GM12878 (cell line): Measurements from ENCODE around the gene C6orf62. TPM values are rescaled to one million over a fixed set of nuclear protein-coding genes. Genes with fewer than 3 reads are reported as not detected.
"Not testable (repeated sequence)": the region's sequence is repeated elsewhere in the genome, so short reads cannot be mapped to it uniquely, and the experiment has no call there.

Source experiments
- ATAC-seq: fragments of 200-7000 bp; cut with Tn5 transposase; 3 replicates; pipeline ENCODE4 v1.9.1; 2020; ENCODE audit warnings: mild to moderate bottlenecking, moderate library complexity
- BruUV-seq: library from RNA; stranded (reverse); fragments of 400-500 nt; replicated peaks from 2 replicates; lab custom pipeline; 2021; lab: Mats Ljungman, UMichigan
- CTCF ChIA-PET: fragments of 300-600 bp; sonication (Branson Sonifier 250); formaldehyde crosslinking; extraction: SDS; loops from one replicate; lab custom pipeline; 2021; ENCODE audit warnings: inconsistent platforms; lab: Yijun Ruan, JAX
- POLR2A ChIA-PET: fragments of 350-600 bp; formaldehyde crosslinking; extraction: SDS; loops from one replicate; lab custom pipeline; 2021; ENCODE audit warnings: inconsistent platforms; lab: Charles Lee
- RAD21 ChIA-PET: fragments of 300-600 bp; sonication (Branson Sonifier 250); formaldehyde crosslinking; loops from one replicate; lab custom pipeline; 2023; ENCODE audit warnings: antibody characterized with exemption; ENCODE audit not compliant: unreplicated experiment; lab: Charles Lee
- SMC1A ChIA-PET: fragments of 300-600 bp; sonication (Branson Sonifier 250); formaldehyde crosslinking; loops from one replicate; lab custom pipeline; 2023; ENCODE audit not compliant: unreplicated experiment, uncharacterized antibody; lab: Charles Lee
- DNase-seq: peaks from one replicate; pipeline ENCODE4 v3.0.0-alpha.2; 2011; ENCODE audit warnings: low read depth, low spot score
- FAIRE-seq: peaks from 3 replicates; lab custom pipeline; 2011; peaks lifted over from hg19 to GRCh38; lab: Jason Lieb, UNC
- H2AFZ ChIP-seq: 2 replicates; pipeline ENCODE4 v1.6.0; 2011; ENCODE audit warnings: low read depth, low read length, control low read depth; ENCODE audit not compliant: control insufficient read depth
- H3K27ac ChIP-seq: 2 replicates; pipeline ENCODE4 v1.5.1; 2011; ENCODE audit warnings: control low read depth; ENCODE audit not compliant: control insufficient read depth, insufficient read depth
- H3K27me3 ChIP-seq, 2 experiments: replicated peaks in 1 of 2; 2 replicates each; pipeline versions ENCODE4 v1.6.0 to v1.6.1; 2011; ENCODE audit warnings: low read length in 1 of 2; ENCODE audit not compliant: control insufficient read depth in 2 of 2, insufficient read depth in 2 of 2
- H3K36me3 ChIP-seq, 2 experiments: 2 replicates each; pipeline ENCODE4 v1.5.1; 2011; ENCODE audit warnings: low read length in 1 of 2; ENCODE audit not compliant: control insufficient read depth in 2 of 2, insufficient read depth in 2 of 2
- H3K4me1 ChIP-seq: 2 replicates; pipeline ENCODE4 v1.6.1; 2011; ENCODE audit warnings: mild to moderate bottlenecking, low read length, moderate library complexity, mixed read lengths; ENCODE audit not compliant: control insufficient read depth, insufficient read depth
- H3K4me2 ChIP-seq: 2 replicates; pipeline ENCODE4 v1.6.0; 2011; ENCODE audit warnings: control low read depth; ENCODE audit not compliant: control insufficient read depth, insufficient read depth
- H3K4me3 ChIP-seq: fragments of 200-600 bp; sonication (generic); 2 replicates; pipeline ENCODE4 v1.5.1; 2016
- H3K79me2 ChIP-seq: 2 replicates; pipeline ENCODE4 v1.6.0; 2011; ENCODE audit warnings: low read length; ENCODE audit not compliant: control insufficient read depth, insufficient read depth
- H3K9ac ChIP-seq: 2 replicates; pipeline ENCODE4 v1.8.0; 2011; ENCODE audit warnings: low read length, control low read depth, mixed read lengths; ENCODE audit not compliant: control insufficient read depth, insufficient read depth
- H3K9me3 ChIP-seq: replicated peaks from 3 replicates; pipeline ENCODE4 v1.5.1; 2011; ENCODE audit warnings: mild to moderate bottlenecking, low read length; ENCODE audit not compliant: control insufficient read depth, insufficient read depth
- H4K20me1 ChIP-seq: 2 replicates; pipeline ENCODE4 v1.6.0; 2011; ENCODE audit not compliant: control insufficient read depth, insufficient read depth
- NR2C2 ChIP-seq: IDR thresholded peaks from 2 replicates; pipeline ENCODE4 v1.6.1; 2011; ENCODE audit warnings: borderline replicate concordance, low read depth; ENCODE audit not compliant: control insufficient read depth, insufficient read length
- REST ChIP-seq: IDR thresholded peaks from 2 replicates; pipeline ENCODE4 v1.6.1; 2012; ENCODE audit warnings: mild to moderate bottlenecking, low read depth, low read length
- WGBS: methylation state at CpG from one replicate; pipeline ENCODE4 v1.1.6; 2016; ENCODE audit warnings: low lambda C conversion rate; ENCODE audit not compliant: insufficient replicate concordance, insufficient coverage; ENCODE audit errors: missing lambda C conversion rate; 5-methylcytosine and 5-hydroxymethylcytosine counted together
- in situ Hi-C: fragments of 300-500 bp; cut with MboI; formaldehyde crosslinking; loops from 9 replicates; pipeline ENCODE4 v1.14.3; 2018; ENCODE audit warnings: mixed read lengths
- intact Hi-C: fragments of 100-400 bp; cut with micrococcal nuclease; formaldehyde crosslinking; loops from one replicate; pipeline ENCODE4 v1.14.2; 2022; ENCODE audit not compliant: unreplicated experiment
- polyA plus RNA-seq, 11 experiments: library from polyadenylated mRNA; depleted of rRNA in 4 of 11; unstranded in 6 of 11; stranded (reverse) in 5 of 11; fragments of >200 nt; fragmentation: Nextera tagmentation in 4 of 11; fragmentation: Illumina TruSeq in 1 of 11; extraction: Ambion mirVana in 4 of 11; extraction: Trizol in 1 of 11; gene quantifications; 1 replicate in 1 of 11; 2 replicates in 10 of 11; pipeline versions ENCODE4 v1.2.1 to v1.2.3, GENCODE V29; 2011 to 2016; ENCODE audit warnings: inconsistent platforms in 2 of 11, missing spikeins in 2 of 11, low read depth in 1 of 11
- total RNA-seq, 4 experiments: library from RNA; depleted of rRNA in 3 of 4; stranded (reverse); fragments of >200 nt in 3 of 4; fragmentation: Illumina TruSeq in 1 of 4; extraction: Trizol in 1 of 4; gene quantifications; 2 replicates each; pipeline versions ENCODE4 v1.2.1 to v1.2.3, GENCODE V29; 2013 to 2021

Gene C6orf62
- total and polyA plus RNA-seq, 10 of the 15 experiments (the other 5 are each of a cell fraction or from before 2014, with no cell fraction given): 55.6 to 565 (median 126) TPM

GRCh38 chr6:24754378-24754777 is 35.4 kb upstream of the C6orf62 start:
- H3K27me3 ChIP-seq, in situ Hi-C loops, H3K4me2 ChIP-seq, ATAC-seq, RAD21 ChIA-PET, POLR2A ChIA-PET, H2AFZ ChIP-seq, H4K20me1 ChIP-seq, FAIRE-seq, H3K9me3 ChIP-seq, BruUV-seq, H3K9ac ChIP-seq, H3K79me2 ChIP-seq, H3K4me1 ChIP-seq, H3K36me3 ChIP-seq, intact Hi-C loops, DNase-seq, H3K27ac ChIP-seq, H3K4me3 ChIP-seq: not testable (repeated sequence)
- 28% methylated on average over 4 of the region's 4 CpGs for WGBS
- ChIA-PET CTCF (interaction anchor here (0.6 to 2.6 kb wide), 5 partner anchors 12 to 271 kb away, joined by 3 to 8 read pairs (median 3); no protein-coding TSS in a partner anchor), SMC1A (interaction anchor here (0.7 to 1.6 kb wide), 3 partner anchors 16 to 109 kb away, joined by 3 to 5 read pairs (median 3); partner anchors contain the start of gene KIAA0319)

GRCh38 chr6:24753545-24753944 is 34.6 kb upstream of the C6orf62 start:
- Histone ChIP-seq H3K36me3 (no peaks in the 10 kb centered on the region), H3K27ac (no peak overlapping the region), H3K27me3 (no peaks in the 10 kb centered on the region), H3K9ac (no peak overlapping the region), H3K4me1 (no peaks in the 10 kb centered on the region), H3K79me2 (no peaks in the 10 kb centered on the region), H2AFZ (no peak overlapping the region), H3K4me3 (no peak overlapping the region), H3K4me2 (no peak overlapping the region), H3K9me3 (peaks cover 2% of the 10 kb centered on the region; the same call in 2 of the 3 replicates), H4K20me1 (no peaks in the 10 kb centered on the region)
- TF ChIP-seq NR2C2 (no peak), REST (no peak)
- ChIA-PET POLR2A (no interaction called here), RAD21 (no interaction called here), CTCF (interaction anchor here (0.8 to 2.6 kb wide), 2 partner anchors 13 to 172 kb away, joined by 4 to 8 read pairs; no protein-coding TSS in a partner anchor), SMC1A (interaction anchor here (1.0 to 1.6 kb wide), 3 partner anchors 15 to 107 kb away, joined by 3 to 5 read pairs (median 3); partner anchors contain the start of gene KIAA0319)
- FAIRE-seq (no peak), DNase-seq (no peak), ATAC-seq (no peak)
- in situ Hi-C loops: no loop called here
- WGBS: 14% methylated on average over 2 of the region's 2 CpGs
- intact Hi-C loops: no loop called here
- BruUV-seq: no TSS peak
